GM12878 (cell line): ENCODE measurements around the gene CCNT2. TPM values are rescaled to one million over a fixed set of nuclear protein-coding genes. Genes with fewer than 3 reads are reported as not detected.

Source experiments
- ATF7 ChIP-seq: fragments of 450-650 bp; IDR thresholded peaks from 2 replicates; pipeline ENCODE4 v1.6.1; 2016; ENCODE audit warnings: low read depth, mild to moderate bottlenecking
- BCL3 ChIP-seq: IDR thresholded peaks from 2 replicates; pipeline ENCODE4 v1.6.1; 2011; ENCODE audit warnings: borderline replicate concordance, low read depth, mild to moderate bottlenecking, moderate library complexity, low read length; ENCODE audit not compliant: insufficient read depth, poor library complexity, severe bottlenecking
- BMI1 ChIP-seq: fragments of 450-650 bp; IDR thresholded peaks from 2 replicates; pipeline ENCODE4 v1.6.1; 2016; ENCODE audit warnings: mild to moderate bottlenecking, moderate library complexity, borderline replicate concordance
- CHD2 ChIP-seq: IDR thresholded peaks from 2 replicates; pipeline ENCODE4 v1.6.1; 2011; ENCODE audit warnings: low read depth, low read length, improper control_type of control experiment, borderline replicate concordance
- ESRRA ChIP-seq: IDR thresholded peaks from 2 replicates; pipeline ENCODE4 v1.6.1; 2012; ENCODE audit warnings: mild to moderate bottlenecking, low read length, improper control_type of control experiment
- EZH2 ChIP-seq: IDR thresholded peaks from 2 replicates; pipeline ENCODE4 v1.6.1; 2012; ENCODE audit warnings: low read depth, mild to moderate bottlenecking, control low read depth, inconsistent platforms, low read length, borderline replicate concordance; ENCODE audit not compliant: control insufficient read depth
- IRF3 ChIP-seq: fragments of 450-650 bp; IDR thresholded peaks from 2 replicates; pipeline ENCODE4 v1.6.1; 2014; ENCODE audit warnings: mild to moderate bottlenecking
- IRF4 ChIP-seq: IDR thresholded peaks from 2 replicates; pipeline ENCODE4 v1.6.1; 2011; ENCODE audit warnings: low read depth, low read length
- JUNB ChIP-seq: IDR thresholded peaks from 2 replicates; pipeline ENCODE4 v1.6.1; 2016; ENCODE audit warnings: antibody characterized with exemption, mild to moderate bottlenecking
- KLF5 ChIP-seq: fragments of 450-650 bp; IDR thresholded peaks from 2 replicates; pipeline ENCODE4 v1.6.1; 2014; ENCODE audit warnings: mild to moderate bottlenecking; ENCODE audit not compliant: partially characterized antibody
- MEF2B ChIP-seq: fragments of 450-650 bp; IDR thresholded peaks from 2 replicates; pipeline ENCODE4 v1.6.1; 2018; ENCODE audit warnings: mild to moderate bottlenecking, moderate library complexity; ENCODE audit not compliant: partially characterized antibody, poor library complexity, severe bottlenecking
- MTA3 ChIP-seq: IDR thresholded peaks from 2 replicates; pipeline ENCODE4 v1.6.1; 2012; ENCODE audit warnings: low read length, inconsistent platforms, borderline replicate concordance
- PAX5 ChIP-seq: IDR thresholded peaks from 2 replicates; pipeline ENCODE4 v1.6.1; 2011; ENCODE audit warnings: low read depth, low read length, borderline replicate concordance
- PAX8 ChIP-seq: fragments of 450-650 bp; IDR thresholded peaks from 2 replicates; pipeline ENCODE4 v1.6.1; 2017; ENCODE audit warnings: mild to moderate bottlenecking, moderate library complexity
- RELB ChIP-seq: fragments of 450-650 bp; IDR thresholded peaks from 2 replicates; pipeline ENCODE4 v1.6.1; 2017; ENCODE audit warnings: low read depth, mild to moderate bottlenecking, moderate library complexity
- RFX5 ChIP-seq: IDR thresholded peaks from 2 replicates; pipeline ENCODE4 v1.6.1; 2011; ENCODE audit warnings: low read depth, low read length, improper control_type of control experiment
- SMAD5 ChIP-seq: IDR thresholded peaks from 2 replicates; pipeline ENCODE4 v1.6.1; 2016; ENCODE audit warnings: antibody characterized with exemption, low read depth
- SUZ12 ChIP-seq: fragments of 200-600 bp; sonication (generic); IDR thresholded peaks from one replicate; pipeline ENCODE4 v1.6.1; 2018; ENCODE audit warnings: antibody characterized with exemption, mild to moderate bottlenecking; ENCODE audit not compliant: unreplicated experiment
- TARDBP ChIP-seq: IDR thresholded peaks from 2 replicates; pipeline ENCODE4 v1.6.1; 2016; ENCODE audit warnings: borderline replicate concordance
- TBL1XR1 ChIP-seq: IDR thresholded peaks from 2 replicates; pipeline ENCODE4 v1.6.1; 2012; ENCODE audit warnings: low read depth, low read length, improper control_type of control experiment
- TCF3 ChIP-seq: IDR thresholded peaks from 2 replicates; pipeline ENCODE4 v1.6.1; 2012; ENCODE audit warnings: low read depth, mild to moderate bottlenecking, low read length, borderline replicate concordance; ENCODE audit not compliant: insufficient read depth
- YY1 ChIP-seq: IDR thresholded peaks from 2 replicates; pipeline ENCODE4 v1.6.1; 2011; ENCODE audit warnings: low read depth, mild to moderate bottlenecking, low read length
- ZNF274 ChIP-seq: IDR thresholded peaks from one replicate; pipeline ENCODE4 v1.8.0; 2011; ENCODE audit not compliant: insufficient read length, insufficient read depth
- polyA plus RNA-seq, 11 experiments: library from polyadenylated mRNA; depleted of rRNA in 4 of 11; unstranded in 6 of 11; stranded (reverse) in 5 of 11; fragments of >200 nt; fragmentation: Nextera tagmentation in 4 of 11; fragmentation: Illumina TruSeq in 1 of 11; extraction: Ambion mirVana in 4 of 11; extraction: Trizol in 1 of 11; gene quantifications; 1 replicate in 1 of 11; 2 replicates in 10 of 11; pipeline versions ENCODE4 v1.2.1 to v1.2.3, GENCODE V29; 2011 to 2016; ENCODE audit warnings: inconsistent platforms in 2 of 11, missing spikeins in 2 of 11, low read depth in 1 of 11
- total RNA-seq, 4 experiments: library from RNA; depleted of rRNA in 3 of 4; stranded (reverse); fragments of >200 nt in 3 of 4; fragmentation: Illumina TruSeq in 1 of 4; extraction: Trizol in 1 of 4; gene quantifications; 2 replicates each; pipeline versions ENCODE4 v1.2.1 to v1.2.3, GENCODE V29; 2013 to 2021
- TF ChIP-seq, protein P1 (sequence below): IDR thresholded peaks from 2 replicates; pipeline ENCODE4 v1.6.1; 2012; ENCODE audit warnings: low read depth, low read length, improper control_type of control experiment

CCNT2 gene
- total and polyA plus RNA-seq, 10 of the 15 experiments (the other 5 are each of a cell fraction or from before 2014, with no cell fraction given), result 6.0 to 25.6 (median 20.0) TPM

DNA sequence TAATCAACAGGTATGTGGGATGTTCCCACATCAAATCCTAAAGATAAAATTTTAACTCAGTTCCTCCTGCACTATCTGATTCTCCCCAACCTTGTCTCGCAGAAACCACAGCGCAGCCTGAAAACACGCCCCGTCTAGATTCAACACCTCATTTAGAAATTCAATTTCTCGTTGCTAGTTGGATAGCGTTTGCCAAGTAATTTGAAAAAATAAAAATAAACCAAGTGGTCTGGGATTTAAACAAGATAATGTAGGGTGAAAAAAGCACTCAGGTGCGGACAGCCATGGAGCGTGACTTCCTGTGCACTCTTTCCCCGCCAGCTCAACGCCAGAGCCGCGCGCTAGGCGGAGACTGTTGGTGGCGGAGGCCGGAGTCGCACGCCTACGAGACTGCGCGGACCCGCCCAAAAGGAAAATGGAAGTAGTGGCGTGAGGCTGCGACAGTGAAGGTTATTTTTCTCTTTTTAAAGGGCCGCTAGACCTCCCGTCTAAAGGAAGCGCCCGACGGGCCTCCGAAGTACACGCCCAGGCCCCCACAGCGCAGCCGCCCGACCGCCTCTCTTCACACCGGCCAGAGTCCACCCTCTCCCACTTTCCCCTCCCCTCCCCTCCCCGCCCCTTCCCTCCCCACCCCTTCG is 615 bp upstream of the CCNT2 start (continued):
- TF ChIP-seq KLF5, result no peak
- TF ChIP-seq ATF7, result no peak; the same call in 1 of the 2 replicates
- TF ChIP-seq, protein P1, sequence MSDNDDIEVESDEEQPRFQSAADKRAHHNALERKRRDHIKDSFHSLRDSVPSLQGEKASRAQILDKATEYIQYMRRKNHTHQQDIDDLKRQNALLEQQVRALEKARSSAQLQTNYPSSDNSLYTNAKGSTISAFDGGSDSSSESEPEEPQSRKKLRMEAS, result peak; percentile 55; the same call in 1 of the 2 replicates
- no peak for TF ChIP-seq ESRRA
- TF ChIP-seq JUNB, result 0 out of 2 replicates have a peak, but pooled peaks have one; percentile 13
- TF ChIP-seq MTA3, result no peak
- no peak for TF ChIP-seq SUZ12
- TF ChIP-seq TCF3, result no peak
- peak; percentile 21; the same call in 1 of the 2 replicates for TF ChIP-seq RELB
- TF ChIP-seq YY1, result peak; percentile 86
- TF ChIP-seq BCL3, result no peak
- TF ChIP-seq IRF4, result 0 out of 2 replicates have a peak, but pooled peaks have one; percentile 7
- TF ChIP-seq IRF3, result no peak
- TF ChIP-seq MEF2B, result no peak
- peak; percentile 79; the same call in 1 of the 2 replicates for TF ChIP-seq PAX8
- TF ChIP-seq PAX5, result peak; percentile 98
- TF ChIP-seq ZNF274, result no peak
- TF ChIP-seq RFX5, result no peak
- no peak for TF ChIP-seq TBL1XR1
- TF ChIP-seq TARDBP, result no peak
- TF ChIP-seq EZH2, result no peak
- TF ChIP-seq SMAD5, result peak; percentile 53; the same call in 1 of the 2 replicates
- TF ChIP-seq BMI1, result no peak
- no peak for TF ChIP-seq CHD2
